ENCODE results near the gene CRB1.

CRB1 gene

DNA sequence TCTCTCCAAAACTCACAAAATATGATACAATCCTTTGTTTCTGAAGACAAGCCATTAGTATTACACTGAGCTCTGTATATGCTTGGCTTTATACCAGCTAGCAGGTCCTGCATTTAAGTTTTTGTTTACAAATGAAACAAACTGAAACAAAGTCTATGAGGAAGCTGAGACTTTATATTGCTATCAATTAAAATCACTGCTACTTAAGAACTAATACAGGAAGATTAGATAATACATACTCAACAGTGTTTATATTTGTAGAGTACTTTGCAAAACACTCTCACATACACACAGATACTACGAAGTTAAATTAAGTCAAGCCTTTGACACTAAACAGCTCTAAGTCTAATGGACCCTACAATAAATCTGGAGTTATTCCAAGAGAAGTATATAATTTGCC lies 247.4 kb downstream of the CRB1 start:
- DNase-seq (ENCODE audit: extremely low read depth in 1 of 2, low read depth in 1 of 2) = no peak

DNA sequence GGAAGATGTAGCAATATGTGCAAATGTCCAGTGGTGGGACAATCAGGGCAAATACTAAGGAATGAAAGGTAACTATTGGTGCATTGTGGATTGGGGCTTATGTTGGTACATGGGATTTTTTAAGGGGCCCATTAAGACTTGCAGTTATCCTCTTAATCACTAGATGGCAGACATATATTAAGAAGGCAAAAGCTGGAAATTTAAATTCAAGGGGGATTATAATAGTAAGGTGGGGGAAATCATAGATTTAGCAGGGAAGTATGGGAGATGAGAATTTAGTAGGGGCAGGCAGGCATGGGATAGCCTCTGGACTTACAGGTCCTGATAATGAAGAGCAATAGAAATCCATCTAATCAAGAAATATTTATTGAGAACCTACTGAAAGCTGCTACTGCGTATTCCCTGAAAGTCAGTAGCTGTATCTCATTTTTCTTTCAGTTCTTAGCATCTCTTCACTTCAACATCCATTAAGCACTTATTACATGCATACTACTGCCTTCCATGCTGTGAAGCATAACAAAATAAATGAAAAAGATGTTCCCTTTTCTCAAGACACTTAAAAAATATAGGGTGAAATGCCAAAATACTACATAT lies 251.8 kb downstream of the CRB1 start:
- no peak for DNase-seq (ENCODE audit: extremely low read depth in 1 of 2, low read depth in 1 of 2)

DNA sequence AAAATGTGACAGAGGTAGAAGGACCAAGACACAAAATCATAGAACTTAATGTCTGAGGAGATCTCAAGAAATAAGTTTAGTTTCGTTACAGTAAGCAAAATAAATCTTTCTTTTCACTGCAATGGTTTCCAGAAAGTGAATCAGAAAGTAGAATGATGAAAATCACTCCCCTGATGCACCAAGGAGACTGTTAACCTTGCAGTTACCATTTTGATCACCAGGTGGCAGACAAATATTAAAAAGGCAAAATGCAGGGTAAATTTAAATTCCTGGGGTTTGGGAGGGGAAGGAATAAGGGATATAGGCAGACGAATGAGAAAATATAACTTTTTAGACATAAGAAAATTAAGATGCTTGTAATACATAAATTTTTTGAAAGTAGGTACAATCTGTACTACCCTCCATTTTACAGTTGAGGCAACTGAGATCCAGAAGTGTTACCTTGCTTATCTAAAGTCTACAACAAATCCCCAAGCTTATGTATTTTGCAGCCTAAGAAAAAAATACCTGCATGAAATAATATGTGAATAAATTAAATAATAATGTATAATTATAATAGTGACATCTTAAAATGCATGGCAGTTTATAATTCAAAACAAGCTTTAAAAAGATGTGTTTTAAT lies 253.2 kb downstream of the CRB1 start:
- DNase-seq (ENCODE audit: extremely low read depth in 1 of 2, low read depth in 1 of 2) = no peak

DNA sequence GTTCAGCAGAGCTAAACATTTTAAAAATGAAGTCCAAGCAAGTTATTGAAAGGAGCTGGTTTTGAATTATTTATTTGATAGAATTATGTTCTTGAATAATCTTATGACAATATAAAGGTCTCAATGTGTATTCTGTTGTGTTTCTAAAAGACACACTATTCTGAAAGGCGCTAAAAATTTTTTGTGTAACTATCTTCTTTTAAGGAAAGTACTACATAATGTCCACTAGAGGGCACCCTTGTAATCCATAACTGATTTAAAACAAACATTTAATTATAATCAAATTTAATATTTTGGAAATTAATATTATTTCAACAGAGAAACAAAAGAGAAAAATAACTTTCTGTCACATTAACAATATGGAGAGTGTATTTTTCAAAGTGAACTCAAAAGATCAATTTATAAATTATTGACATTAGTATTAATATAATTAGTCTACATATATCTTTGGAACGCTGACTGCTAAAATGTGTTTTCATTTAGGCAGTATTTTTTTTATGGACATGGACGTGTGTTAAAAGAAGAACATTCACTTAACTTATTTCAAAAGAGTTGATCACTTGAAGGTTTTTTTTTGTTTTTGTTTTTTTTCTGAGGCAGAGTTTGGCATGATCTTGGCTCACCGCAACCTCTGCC lies 258.8 kb downstream of the CRB1 start:
- no peak for DNase-seq (ENCODE audit: extremely low read depth in 1 of 2, low read depth in 1 of 2)
